HG03457 (cell line): ENCODE results near the gene U2SURP.

Source experiments
- ATAC-seq: cut with Tn5 transposase; IDR thresholded peaks from one replicate; pipeline ENCODE4 v1.9.1; 2021; ENCODE audit warnings: moderate number of reproducible peaks; ENCODE audit not compliant: unreplicated experiment

U2SURP gene

DNA sequence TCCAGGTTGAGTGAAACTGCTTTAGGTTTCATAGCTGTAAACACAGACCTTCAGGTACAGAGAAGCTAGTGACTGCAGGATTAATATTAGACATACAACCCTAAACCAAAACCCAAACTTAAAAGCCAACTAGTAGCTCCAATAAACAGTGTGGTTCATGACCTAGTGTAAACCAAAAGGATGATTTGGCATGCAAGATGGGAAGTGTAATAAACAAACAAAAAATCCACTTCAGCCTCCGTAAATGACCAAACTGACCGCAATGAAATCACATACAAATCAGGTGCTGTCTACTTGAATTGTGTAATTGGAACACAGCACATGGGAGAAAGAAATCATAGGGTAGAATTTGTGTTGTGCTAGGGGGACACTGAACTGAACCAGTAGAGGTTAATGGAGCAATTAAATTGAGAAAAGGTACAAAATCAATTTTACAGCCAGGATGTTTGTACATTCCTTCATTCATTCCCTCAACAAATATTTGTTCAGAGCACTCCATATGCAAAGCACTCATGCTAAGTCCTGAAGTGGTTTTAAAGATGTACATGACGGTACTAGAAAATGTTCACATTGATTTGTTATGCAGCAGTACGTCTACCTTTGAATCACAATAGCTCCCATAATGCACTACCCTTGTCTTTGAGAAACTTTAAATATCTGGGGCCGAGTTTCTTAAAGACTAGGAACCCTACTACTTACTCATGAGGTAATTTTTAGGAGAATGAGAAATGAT, 96.8 kb downstream of the U2SURP start:
- no peak for ATAC-seq

DNA sequence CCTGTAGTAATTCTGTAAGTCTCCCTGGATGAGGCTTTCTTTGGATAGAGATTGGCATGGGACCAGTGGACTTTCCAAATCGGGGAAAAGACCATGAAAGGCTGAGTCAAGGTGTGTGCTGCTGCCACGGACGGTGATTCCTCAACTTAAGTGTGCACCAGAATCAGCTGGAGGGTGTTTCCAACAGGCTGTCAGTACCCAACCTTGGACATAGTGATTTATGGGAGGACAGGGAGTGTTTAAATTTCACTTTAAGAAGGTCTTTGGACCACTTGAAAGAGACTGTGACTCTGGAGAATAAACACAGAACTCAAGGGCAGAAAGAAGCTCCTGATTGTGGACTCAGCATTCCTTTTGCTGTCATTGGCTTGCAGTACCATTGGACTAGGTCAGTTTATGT, 97.8 kb downstream of the U2SURP start:
- no peak for ATAC-seq

DNA sequence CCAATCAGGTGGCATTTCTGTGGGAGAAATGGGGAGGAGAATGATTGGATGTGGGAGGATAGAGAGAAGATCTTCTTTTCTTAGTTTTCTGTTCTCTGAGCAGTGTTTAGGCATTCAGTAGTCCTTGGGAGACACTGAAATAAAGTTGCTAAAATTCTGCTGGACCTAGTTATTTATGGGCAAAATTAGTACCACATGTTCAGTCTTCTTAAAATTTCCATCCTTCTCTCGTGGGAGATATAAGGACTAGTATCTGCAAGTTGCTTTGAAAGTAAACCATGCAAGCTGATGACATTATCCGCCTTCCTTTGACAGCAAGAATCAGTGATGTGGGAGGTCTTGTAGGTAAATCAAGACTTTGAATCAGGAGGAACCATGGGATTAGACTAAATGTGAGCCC, 98.3 kb downstream of the U2SURP start:
- ATAC-seq: no peak

DNA sequence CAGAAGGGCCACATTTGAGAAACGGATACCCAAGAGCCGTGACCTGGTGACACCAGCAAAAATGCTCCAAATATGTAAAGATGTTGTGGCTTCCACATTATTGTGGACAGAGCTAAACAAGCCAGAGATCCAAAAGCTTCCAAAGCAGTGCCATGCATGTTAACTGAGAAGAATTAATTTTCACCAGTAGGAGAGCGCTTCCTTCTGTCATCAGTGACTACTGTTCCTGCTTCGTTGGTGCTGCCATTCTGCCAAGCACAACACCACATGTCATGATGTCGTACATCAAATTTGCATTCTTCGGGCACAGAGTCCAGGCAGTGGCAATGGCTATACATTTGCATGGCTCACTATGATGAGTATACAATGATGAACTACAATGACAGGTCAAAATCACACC, 99.1 kb downstream of the U2SURP start:
- ATAC-seq: no peak

DNA sequence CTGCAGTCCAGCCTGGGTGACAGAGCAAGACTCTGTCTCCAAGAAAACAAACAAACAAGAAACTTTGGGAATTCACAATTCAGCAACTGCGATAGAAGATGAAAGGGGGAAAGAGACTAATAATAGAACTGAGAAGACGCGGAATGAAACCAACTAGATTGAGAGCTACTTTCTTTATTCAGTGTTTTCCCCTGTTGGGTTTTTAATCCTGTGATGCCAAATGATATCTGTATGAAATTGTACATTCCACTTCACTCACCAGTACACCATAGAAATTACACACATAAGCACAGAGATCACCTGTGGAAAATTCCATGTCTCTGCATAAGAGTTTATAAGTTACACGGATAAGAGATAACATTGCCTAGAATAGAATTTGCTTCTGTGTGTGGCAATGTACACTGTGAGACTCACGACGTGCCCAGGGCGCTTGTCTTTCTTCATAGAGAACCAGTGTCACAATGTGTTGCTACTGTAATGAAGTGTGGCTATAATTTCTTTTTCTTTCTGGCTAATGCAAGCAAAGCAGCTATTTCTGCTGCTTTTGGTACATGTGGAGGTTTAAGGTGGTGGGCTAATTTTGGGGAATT, 100.5 kb downstream of the U2SURP start:
- ATAC-seq: no peak

DNA sequence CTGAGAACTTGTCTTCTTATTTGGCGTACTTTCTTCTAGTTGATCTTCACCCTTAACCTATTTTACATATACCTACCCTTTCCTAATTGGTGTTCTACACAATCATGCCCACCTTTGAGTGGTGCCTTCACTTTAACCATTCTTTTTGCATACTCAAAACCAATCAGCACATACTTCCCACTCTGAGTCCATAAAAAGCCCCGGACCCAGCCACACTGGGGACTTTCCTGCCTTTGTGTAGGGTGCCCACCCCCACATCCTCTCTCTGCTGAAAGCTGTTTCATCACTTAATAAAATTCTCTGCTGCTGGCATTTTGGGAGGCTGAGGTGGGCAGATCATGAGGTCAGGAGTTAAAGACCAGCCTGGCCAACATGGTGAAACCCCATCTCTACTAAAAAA, 102.3 kb downstream of the U2SURP start:
- no peak for ATAC-seq

DNA sequence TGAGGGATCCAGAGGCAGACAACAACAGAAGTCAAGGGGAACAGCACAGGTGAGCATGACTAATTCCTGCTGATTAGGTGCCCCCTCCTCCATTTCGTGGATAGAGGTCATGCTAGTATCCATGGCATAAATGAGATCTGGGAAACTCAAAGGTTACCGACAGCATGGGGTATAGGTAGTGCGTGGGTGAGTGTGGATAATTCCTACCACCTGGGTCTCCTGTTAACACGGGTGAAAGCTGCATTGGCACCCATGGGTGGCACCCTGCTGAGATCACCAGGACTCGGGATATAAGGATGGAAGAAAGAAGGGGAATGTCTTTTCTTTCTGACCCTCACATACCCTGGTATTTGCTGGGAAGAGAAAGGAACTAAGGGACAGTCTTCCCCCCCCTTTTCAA, 103.8 kb downstream of the U2SURP start:
- ATAC-seq: no peak

DNA sequence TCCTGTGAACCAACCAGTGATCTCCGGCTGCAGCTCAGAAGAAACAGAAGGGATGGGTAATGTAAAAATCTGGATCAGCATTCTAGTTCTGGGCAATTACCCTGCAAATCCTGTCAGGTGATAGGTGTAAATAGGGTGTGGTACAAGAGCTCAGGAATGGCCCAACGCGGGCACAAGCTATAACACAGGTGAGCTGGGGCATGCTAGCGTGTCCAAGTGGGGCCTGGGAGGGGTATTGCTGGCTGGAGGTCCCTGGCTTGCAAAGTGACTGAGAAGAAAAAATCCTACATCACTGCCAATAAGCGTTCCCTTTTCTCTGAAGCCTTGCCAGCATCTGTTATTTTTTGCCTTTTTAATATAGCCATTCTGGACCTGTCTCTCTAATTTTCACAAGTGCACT, 108.5 kb downstream of the U2SURP start:
- ATAC-seq: no peak
